Measurements from ENCODE around the gene GABRA6. TPM values are rescaled to one million over a fixed set of nuclear protein-coding genes. Genes with fewer than 3 reads are reported as not detected.

GABRA6 gene
- total and polyA plus RNA-seq, 2 experiments from 2014 or later: not detected

- Mint-ChIP-seq H3K9me3 (no peaks in the 10 kb centered on the region; the same call in 2 of the 3 replicates), H3K27ac (no peak overlapping the region), H3K27me3 (ENCODE audit: insufficient read depth, low read depth, poor library complexity) (peaks cover 2% of the 10 kb centered on the region), H3K4me1 (peaks cover 3% of the 10 kb centered on the region; the same call in 2 of the 3 replicates), H3K4me3 (no peak overlapping the region), H3K36me3 (ENCODE audit: low read depth) (no peaks in the 10 kb centered on the region)
- Histone ChIP-seq H3K27ac (ENCODE audit: low read depth) (no peak overlapping the region), H3F3A (replicated peaks; ENCODE audit: low read depth) (no peaks in the 10 kb centered on the region), H3K4me1 (ENCODE audit: insufficient read depth) (no peaks in the 10 kb centered on the region), H3K9me2 (ENCODE audit: insufficient read depth) (no peaks in the 10 kb centered on the region), H3K4me3 (no peak overlapping the region), H2AFZ (no peak overlapping the region), H3K36me3 (ENCODE audit: insufficient read depth) (no peaks in the 10 kb centered on the region), H3K79me2 (replicated peaks; ENCODE audit: insufficient read depth) (no peaks in the 10 kb centered on the region), H3K27me3 (ENCODE audit: insufficient read depth) (no peaks in the 10 kb centered on the region), H3K4me2 (no peak overlapping the region), H4K20me1 (replicated peaks; ENCODE audit: insufficient read depth) (no peaks in the 10 kb centered on the region)
- TF ChIP-seq ZNF331 (CRISPR knock-in tag; IDR thresholded peaks at IDR 0.05; ENCODE audit: low read depth): no peak
- TF ChIP-seq EZH2 (IDR thresholded peaks at IDR 0.05; ENCODE audit: low read depth, unreplicated experiment): no peak
- TF ChIP-seq CTCF (conservative IDR thresholded peaks at IDR 0.05; ENCODE audit: low read depth in 2 of 2): no peak
- TF ChIP-seq REST (IDR thresholded peaks at IDR 0.05; ENCODE audit: unreplicated experiment): no peak
- TF ChIP-seq POLR2AphosphoS5 (IDR thresholded peaks at IDR 0.05; ENCODE audit: low read depth): no peak
- no peak for TF ChIP-seq ZNF462 (CRISPR knock-in tag; IDR thresholded peaks at IDR 0.05)
- TF ChIP-seq STAT1 (IDR thresholded peaks at IDR 0.05; ENCODE audit: unreplicated experiment): no peak
- no peak for TF ChIP-seq JUNB (IDR thresholded peaks at IDR 0.05; ENCODE audit: unreplicated experiment)
- TF ChIP-seq ZNF114 (CRISPR knock-in tag; IDR thresholded peaks at IDR 0.05): no peak
- no peak for TF ChIP-seq EZH2phosphoT487 (IDR thresholded peaks at IDR 0.05; ENCODE audit: unreplicated experiment)
- no peak for TF ChIP-seq NANOG (IDR thresholded peaks at IDR 0.05; ENCODE audit: borderline replicate concordance)
- TF ChIP-seq ETS1 (IDR thresholded peaks at IDR 0.05): no peak
- no peak for TF ChIP-seq CREB1 (CRISPR knock-in tag; IDR thresholded peaks at IDR 0.05; ENCODE audit: low read depth)
- no peak for DNase-seq (ENCODE audit: low spot score)
- no peak for ATAC-seq
Observed at GRCh38 chr5:161691911-161692310, 6.4 kb downstream of the GABRA6 start.

All from GM23338 (cell line).